ENCODE results near the gene PYCARD. TPM values are rescaled to one million over a fixed set of nuclear protein-coding genes. Genes with fewer than 3 reads are reported as not detected.

Gene PYCARD
- total and polyA plus RNA-seq, 10 of the 15 experiments (the other 5 are each of a cell fraction or from before 2014, with no cell fraction given) = 5.1 to 106 (median 45.9) TPM

GRCh38 chr16:31179747-31180459 lies 22.7 kb downstream of the PYCARD start, which contains the start of gene FUS (continued):
- TF ChIP-seq EP300 (IDR thresholded peaks at IDR 0.05; ENCODE audit: borderline replicate concordance in 1 of 2, control insufficient read depth in 1 of 2, low read depth in 2 of 2, low read length in 2 of 2) (no peak), E2F8 (IDR thresholded peaks at IDR 0.05; ENCODE audit: low read depth, partially characterized antibody) (peak; percentile 46), ZNF592 (IDR thresholded peaks at IDR 0.05) (0 out of 2 replicates have a peak, but pooled peaks have one; percentile 27), RCOR1 (conservative IDR thresholded peaks at IDR 0.05; ENCODE audit: low read depth, low read length) (no peak), IRF3 (IDR thresholded peaks at IDR 0.05) (peak; percentile 65), CBFB (IDR thresholded peaks at IDR 0.05; ENCODE audit: low read depth) (peak; percentile 99), PKNOX1 (IDR thresholded peaks at IDR 0.05) (no peak), RELB (IDR thresholded peaks at IDR 0.05; ENCODE audit: low read depth) (peak; percentile 98), ATF2 (IDR thresholded peaks at IDR 0.05; ENCODE audit: low read length) (peak; percentile 15; the same call in 1 of the 2 replicates), RELA (IDR thresholded peaks at IDR 0.05; ENCODE audit: borderline replicate concordance, partially characterized antibody) (peak; percentile 93), CREB1 (IDR thresholded peaks at IDR 0.05; ENCODE audit: low read depth) (peak; percentile 63), PBX3 (IDR thresholded peaks at IDR 0.05; ENCODE audit: insufficient replicate concordance, low read depth, low read length) (peak; percentile 40), EGR1 (IDR thresholded peaks at IDR 0.05; ENCODE audit: borderline replicate concordance in 1 of 2, low read depth in 2 of 2, low read length in 2 of 2) (peak; percentile 93 to 100)
